Measurements from ENCODE around the gene NEDD4L. TPM values are rescaled to one million over a fixed set of nuclear protein-coding genes. Genes with fewer than 3 reads are reported as not detected.
A peak's percentile ranks its signal among the peaks of the same experiment; 100 is the strongest.

The NEDD4L gene
- polyA plus RNA-seq, 1 donor (not counting 4 experiments of a cell fraction or from before 2014, with no cell fraction given): 52.6 TPM

GRCh38 chr18:58104096-58104495, 60.1 kb downstream of the NEDD4L start:
- H3K4me2 ChIP-seq (ENCODE audit: control insufficient read depth, extremely low read depth, insufficient read depth, low read depth, low read length): no peak overlapping the region
- DNase-seq (ENCODE audit: low read depth, low spot score) (no peak), FAIRE-seq (peak; percentile 51)
- no peaks in the 10 kb centered on the region for H4K20me1 ChIP-seq (ENCODE audit: control insufficient read depth, extremely low read depth, insufficient read depth, low read length)
- H3K9me3 ChIP-seq (ENCODE audit: control insufficient read depth, low read depth, low read length): no peaks in the 10 kb centered on the region
- no peaks in the 10 kb centered on the region for H3K9me1 ChIP-seq (ENCODE audit: control insufficient read depth, extremely low read depth, insufficient read depth, low read length)
- dilution Hi-C loops (cut with MboI; ENCODE audit: extremely low pct_ligation_motif_present, low sequenced_read_pairs): no loop called here
- H3K4me3 ChIP-seq (ENCODE audit: control insufficient read depth in 2 of 3, extremely low read depth in 1 of 3, insufficient read depth in 2 of 3, low read depth in 1 of 3, low read length in 3 of 3): no peak overlapping the region
- H3K27me3 ChIP-seq (ENCODE audit: control insufficient read depth, extremely low read depth, insufficient read depth, low read length): no peaks in the 10 kb centered on the region
- no peaks in the 10 kb centered on the region for H3K36me3 ChIP-seq (ENCODE audit: control insufficient read depth in 2 of 2, extremely low read depth in 1 of 2, insufficient read depth in 2 of 2, low read length in 2 of 2)
- no peaks in the 10 kb centered on the region for H3K4me1 ChIP-seq (ENCODE audit: control insufficient read depth, extremely low read depth, insufficient read depth, low read length)
- H3K79me2 ChIP-seq (ENCODE audit: control insufficient read depth, insufficient read depth, low read length): peaks cover 1% of the 10 kb centered on the region
- TF ChIP-seq EZH2 (IDR thresholded peaks at IDR 0.05; ENCODE audit: low read length) (no peak), CTCF (optimal IDR thresholded peaks at IDR 0.05 in 1 of 3, IDR thresholded peaks at IDR 0.05 in 1 of 3, conservative IDR thresholded peaks at IDR 0.05 in 1 of 3; ENCODE audit: extremely low read depth in 1 of 3, insufficient read depth in 2 of 3, low read length in 3 of 3) (no peak)
- H3K27ac ChIP-seq (ENCODE audit: control insufficient read depth, insufficient read depth, low read length): no peak overlapping the region
- no peak overlapping the region for H3K9ac ChIP-seq (ENCODE audit: control insufficient read depth, extremely low read depth, insufficient read depth, low read length)
- no peak overlapping the region for H2AFZ ChIP-seq (ENCODE audit: control insufficient read depth, low read length)

- H3K36me3 ChIP-seq (ENCODE audit: control insufficient read depth in 2 of 2, extremely low read depth in 1 of 2, insufficient read depth in 2 of 2, low read length in 2 of 2): no peaks in the 10 kb centered on the region
- H3K79me2 ChIP-seq (ENCODE audit: control insufficient read depth, insufficient read depth, low read length): peaks cover 1% of the 10 kb centered on the region
- no peak for TF ChIP-seq EZH2 (IDR thresholded peaks at IDR 0.05; ENCODE audit: low read length)
- TF ChIP-seq CTCF (optimal IDR thresholded peaks at IDR 0.05 in 1 of 3, IDR thresholded peaks at IDR 0.05 in 1 of 3, conservative IDR thresholded peaks at IDR 0.05 in 1 of 3; ENCODE audit: extremely low read depth in 1 of 3, insufficient read depth in 2 of 3, low read length in 3 of 3): no peak
- H4K20me1 ChIP-seq (ENCODE audit: control insufficient read depth, extremely low read depth, insufficient read depth, low read length): no peaks in the 10 kb centered on the region
- H3K9ac ChIP-seq (ENCODE audit: control insufficient read depth, extremely low read depth, insufficient read depth, low read length): no peak overlapping the region
- H3K4me3 ChIP-seq (ENCODE audit: control insufficient read depth in 2 of 3, extremely low read depth in 1 of 3, insufficient read depth in 2 of 3, low read depth in 1 of 3, low read length in 3 of 3): no peak overlapping the region
- H2AFZ ChIP-seq (ENCODE audit: control insufficient read depth, low read length): no peak overlapping the region
- no peak for DNase-seq (ENCODE audit: low read depth, low spot score)
- FAIRE-seq: no peak
- H3K4me1 ChIP-seq (ENCODE audit: control insufficient read depth, extremely low read depth, insufficient read depth, low read length): no peaks in the 10 kb centered on the region
- H3K9me3 ChIP-seq (ENCODE audit: control insufficient read depth, low read depth, low read length): no peaks in the 10 kb centered on the region
- no peaks in the 10 kb centered on the region for H3K9me1 ChIP-seq (ENCODE audit: control insufficient read depth, extremely low read depth, insufficient read depth, low read length)
- no peaks in the 10 kb centered on the region for H3K27me3 ChIP-seq (ENCODE audit: control insufficient read depth, extremely low read depth, insufficient read depth, low read length)
- no peak overlapping the region for H3K27ac ChIP-seq (ENCODE audit: control insufficient read depth, insufficient read depth, low read length)
- dilution Hi-C loops (cut with MboI; ENCODE audit: extremely low pct_ligation_motif_present, low sequenced_read_pairs): no loop called here
- no peak overlapping the region for H3K4me2 ChIP-seq (ENCODE audit: control insufficient read depth, extremely low read depth, insufficient read depth, low read depth, low read length)
Measured at GRCh38 chr18:58105206-58105887, 61.3 kb downstream of the NEDD4L start.

Data from keratinocyte (primary cell).